HCT116 (cell line): Measurements from ENCODE around the gene NBPF12. TPM values are rescaled to one million over a fixed set of nuclear protein-coding genes. Genes with fewer than 3 reads are reported as not detected.
"Not testable (repeated sequence)": the region's sequence is repeated elsewhere in the genome, so short reads cannot be mapped to it uniquely, and the experiment has no call there.

ENCODE experiments used
- ATAC-seq: fragments of 200-7000 bp; cut with Tn5 transposase; 2 replicates; pipeline ENCODE4 v1.9.1; 2020; ENCODE audit warnings: mild to moderate bottlenecking, moderate library complexity
- BruUV-seq: library from RNA; stranded (reverse); fragments of 400-500 nt; replicated peaks from 2 replicates; lab custom pipeline; 2021; lab: Mats Ljungman, UMichigan
- CTCF ChIA-PET: fragments of 300-600 bp; sonication (Branson Sonifier 250); formaldehyde crosslinking; loops from one replicate; lab custom pipeline; 2021; ENCODE audit warnings: antibody characterized with exemption; lab: Charles Lee
- POLR2A ChIA-PET: fragments of 300-600, 350-600 bp; sonication (Branson Sonifier 250); formaldehyde crosslinking; loops from one replicate; lab custom pipeline; 2021; ENCODE audit warnings: antibody characterized with exemption; lab: Charles Lee
- RAD21 ChIA-PET, 2 experiments: fragments of 300-600 bp; sonication (Branson Sonifier 250); formaldehyde crosslinking; loops; one replicate each; lab custom pipeline; 2023; ENCODE audit warnings: low total read pairs in 2 of 2; ENCODE audit not compliant: uncharacterized antibody in 2 of 2, unreplicated experiment in 2 of 2, low non-redundant PET in 1 of 2; lab: Charles Lee
- DNase-seq: peaks from one replicate; pipeline ENCODE4 v3.0.0-alpha.2; 2010; ENCODE audit warnings: low read depth, low spot score
- H2AFZ ChIP-seq: fragments of 200-600 bp; shearing (Covaris generic), sonication (generic); 2 replicates; pipeline ENCODE4 v1.6.1; 2017; ENCODE audit warnings: low read depth, mixed run types, mixed read lengths, antibody characterized with exemption, low read length; ENCODE audit not compliant: poor library complexity, severe bottlenecking
- H3K27ac ChIP-seq: 2 replicates; pipeline ENCODE4 v1.5.1; 2012; ENCODE audit warnings: low read depth, low read length
- H3K27me3 ChIP-seq: fragments of 200-600 bp; sonication (generic); 2 replicates; pipeline ENCODE4 v1.6.1; 2016; ENCODE audit warnings: mixed run types, low read length, mixed read lengths; ENCODE audit not compliant: insufficient read depth
- H3K36me3 ChIP-seq, 2 experiments: fragments of 200-500 bp in 1 of 2; fragments of 200-600 bp in 1 of 2; sonication (Bioruptor generic) in 1 of 2; sonication (generic) in 1 of 2; 2 replicates each; pipeline versions ENCODE4 v1.5.1 to v1.6.1; 2014 to 2016; ENCODE audit warnings: low read length in 2 of 2, inconsistent platforms in 1 of 2, mixed read lengths in 1 of 2, mixed run types in 1 of 2; ENCODE audit not compliant: insufficient read depth in 2 of 2, control insufficient read depth in 1 of 2
- H3K4me1 ChIP-seq, 2 experiments: fragments of 200-600 bp in 1 of 2; sonication (generic) in 1 of 2; 2 replicates each; pipeline versions ENCODE4 v1.5.1 to v1.6.1; 2012 to 2017; ENCODE audit warnings: low read length in 2 of 2, inconsistent platforms in 1 of 2, mild to moderate bottlenecking in 1 of 2, mixed read lengths in 1 of 2, mixed run types in 1 of 2, moderate library complexity in 1 of 2; ENCODE audit not compliant: insufficient read depth in 2 of 2, control insufficient read depth in 1 of 2
- H3K4me2 ChIP-seq: fragments of 200-600 bp; sonication (generic); 2 replicates; pipeline ENCODE4 v1.6.1; 2017; ENCODE audit warnings: mixed run types, low read length, mixed read lengths
- H3K4me3 ChIP-seq, 2 experiments: fragments of 200-600 bp in 1 of 2; sonication (generic) in 1 of 2; replicated peaks in 1 of 2; 2 replicates each; pipeline ENCODE4 v1.5.1; 2011 to 2016; ENCODE audit warnings: low read length in 2 of 2, control low read depth in 1 of 2, low read depth in 1 of 2, mild to moderate bottlenecking in 1 of 2, mixed read lengths in 1 of 2, mixed run types in 1 of 2
- H3K79me2 ChIP-seq: fragments of 200-600 bp; sonication (generic); 2 replicates; pipeline ENCODE4 v1.6.1; 2017; ENCODE audit warnings: mild to moderate bottlenecking, mixed run types, low read length, moderate library complexity, mixed read lengths; ENCODE audit not compliant: insufficient read depth
- H3K9ac ChIP-seq: fragments of 200-600 bp; sonication (generic); 2 replicates; pipeline ENCODE4 v1.6.1; 2016; ENCODE audit warnings: low read length, mixed read lengths
- H3K9me2 ChIP-seq: fragments of 200-600 bp; sonication (generic), shearing (Covaris generic); 2 replicates; pipeline ENCODE4 v1.6.1; 2017; ENCODE audit warnings: mixed run types, mild to moderate bottlenecking, moderate library complexity; ENCODE audit not compliant: insufficient read depth
- H3K9me3 ChIP-seq, 2 experiments: fragments of 200-500 bp in 1 of 2; fragments of 200-600 bp in 1 of 2; sonication (Bioruptor generic) in 1 of 2; sonication (generic) in 1 of 2; 2 replicates each; pipeline ENCODE4 v1.6.1; 2014 to 2017; ENCODE audit warnings: low read length in 2 of 2, mixed read lengths in 2 of 2, inconsistent platforms in 1 of 2, low read depth in 1 of 2, mild to moderate bottlenecking in 1 of 2, mixed run types in 1 of 2, moderate library complexity in 1 of 2; ENCODE audit not compliant: control insufficient read depth in 1 of 2, insufficient read depth in 1 of 2
- H4K20me1 ChIP-seq: fragments of 200-600 bp; sonication (generic), shearing (Covaris generic); 2 replicates; pipeline ENCODE4 v1.6.1; 2017; ENCODE audit warnings: mixed run types, mild to moderate bottlenecking, moderate library complexity; ENCODE audit not compliant: insufficient read depth
- CBX3 ChIP-seq: IDR thresholded peaks from 2 replicates; pipeline ENCODE4 v1.6.1; 2012; ENCODE audit warnings: low read depth
- EZH2 ChIP-seq: fragments of 200-600 bp; sonication (generic); IDR thresholded peaks from 2 replicates; pipeline ENCODE4 v1.6.1; 2017; ENCODE audit warnings: antibody characterized with exemption, mixed run types
- FOSL1 ChIP-seq: IDR thresholded peaks from 2 replicates; pipeline ENCODE4 v1.6.1; 2012; ENCODE audit warnings: low read depth
- JUND ChIP-seq: IDR thresholded peaks from 2 replicates; pipeline ENCODE4 v1.6.1; 2012
- POLR2A ChIP-seq: IDR thresholded peaks from 2 replicates; pipeline ENCODE4 v1.7.0; 2011; ENCODE audit warnings: borderline replicate concordance; ENCODE audit not compliant: insufficient read depth, insufficient read length; ENCODE audit errors: extremely low read depth
- RAD21 ChIP-seq: IDR thresholded peaks from 2 replicates; pipeline ENCODE4 v1.6.1; 2012; ENCODE audit warnings: low read depth, mild to moderate bottlenecking
- SIN3A ChIP-seq: IDR thresholded peaks from 2 replicates; pipeline ENCODE4 v1.6.1; 2012; ENCODE audit warnings: low read depth
- SP1 ChIP-seq: IDR thresholded peaks from 2 replicates; pipeline ENCODE4 v1.6.1; 2012; ENCODE audit warnings: low read depth
- TCF7L2 ChIP-seq: IDR thresholded peaks from 2 replicates; pipeline ENCODE4 v1.7.0; 2011; ENCODE audit warnings: borderline replicate concordance, inconsistent platforms; ENCODE audit not compliant: insufficient read depth, insufficient read length; ENCODE audit errors: extremely low read depth
- ZFX ChIP-seq: fragments of 450-650 bp; IDR thresholded peaks from 2 replicates; pipeline ENCODE4 v1.6.1; 2017
- intact Hi-C: fragments of 100-400 bp; cut with micrococcal nuclease; formaldehyde crosslinking; loops from 2 replicates; pipeline ENCODE4 v1.10.0; 2022
- total RNA-seq: library from RNA; stranded (reverse); gene quantifications from one replicate; pipeline ENCODE4 v1.2.1, GENCODE V29; 2021; ENCODE audit not compliant: unreplicated experiment

The NBPF12 gene
- total RNA-seq, 1 experiment from 2014 or later: 12.1 TPM

DNA sequence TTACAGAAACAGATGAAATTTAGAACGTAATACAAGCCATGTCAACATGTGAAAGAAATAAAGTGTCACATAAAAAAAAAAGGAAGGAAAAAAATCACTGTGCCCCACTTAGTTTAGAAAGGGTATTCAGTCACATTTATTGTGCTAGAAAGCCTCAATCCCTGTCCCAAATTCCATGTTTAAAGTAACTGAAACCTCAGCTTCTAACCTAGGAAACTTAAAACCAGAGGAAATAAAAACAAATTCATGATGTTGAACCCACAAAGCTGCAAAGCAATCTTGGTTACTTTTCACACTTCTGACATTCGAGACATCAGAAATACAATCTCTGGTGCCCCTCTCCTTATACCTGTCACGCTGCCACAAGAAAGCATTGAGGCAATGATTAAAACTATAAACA is 101.8 kb downstream of the NBPF12 start:
- Histone ChIP-seq H3K27ac (no peak overlapping the region), H2AFZ (no peak overlapping the region), H3K4me2 (no peak overlapping the region), H3K9me3 (no peaks in the 10 kb centered on the region), H4K20me1 (no peaks in the 10 kb centered on the region), H3K4me1 (no peaks in the 10 kb centered on the region), H3K36me3 (no peaks in the 10 kb centered on the region), H3K27me3 (peaks cover 56% of the 10 kb centered on the region), H3K79me2 (no peaks in the 10 kb centered on the region), H3K9me2 (no peaks in the 10 kb centered on the region), H3K4me3 (no peak overlapping the region), H3K9ac (no peak overlapping the region)
- no peak for TF ChIP-seq FOSL1
- no peak for TF ChIP-seq CBX3
- TF ChIP-seq ZFX: no peak
- TF ChIP-seq RAD21: no peak
- no peak for TF ChIP-seq JUND
- no peak for TF ChIP-seq EZH2
- no peak for TF ChIP-seq TCF7L2
- TF ChIP-seq POLR2A: no peak
- TF ChIP-seq SIN3A: no peak
- no peak for TF ChIP-seq SP1
- intact Hi-C loops: loop anchor here (10.0 kb wide), 1 partner anchor 1945 kb away; no protein-coding TSS in a partner anchor
- DNase-seq (no peak), ATAC-seq (no peak)
- CTCF ChIA-PET: no interaction called here
- POLR2A ChIA-PET: no interaction called here
- RAD21 ChIA-PET: no interaction called here
- BruUV-seq: no TSS peak

DNA sequence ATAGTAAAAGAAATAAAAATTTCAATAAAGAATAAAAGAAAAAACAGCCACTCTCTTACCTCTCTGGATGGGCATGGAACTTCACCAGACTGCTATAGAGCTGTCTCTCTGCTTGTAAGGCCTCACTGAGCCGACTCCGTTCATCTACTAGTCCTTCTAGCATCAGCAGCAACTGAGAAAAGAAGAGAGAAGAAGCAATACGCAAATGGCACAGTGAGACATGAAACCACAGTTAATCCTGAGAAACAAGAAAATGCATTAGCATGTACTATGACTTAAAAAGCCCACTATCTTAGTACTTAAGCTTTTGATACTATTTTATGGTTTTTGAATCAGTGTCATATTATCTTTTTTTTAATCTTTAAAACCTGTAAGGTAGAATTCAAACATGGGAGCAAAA is 104.8 kb downstream of the NBPF12 start:
- H3K9me3 ChIP-seq, BruUV-seq, H2AFZ ChIP-seq, RAD21 ChIA-PET, H3K79me2 ChIP-seq, H3K4me2 ChIP-seq, ATAC-seq, POLR2A ChIA-PET, H3K27ac ChIP-seq, H3K4me3 ChIP-seq, DNase-seq, H3K4me1 ChIP-seq, H3K9ac ChIP-seq, H3K36me3 ChIP-seq, H3K9me2 ChIP-seq, H4K20me1 ChIP-seq, CTCF ChIA-PET: not testable (repeated sequence)
- intact Hi-C loops: loop anchor here (10.0 kb wide), 1 partner anchor 1942 kb away; no protein-coding TSS in a partner anchor
- H3K27me3 ChIP-seq: peaks cover 44% of the 10 kb centered on the region

DNA sequence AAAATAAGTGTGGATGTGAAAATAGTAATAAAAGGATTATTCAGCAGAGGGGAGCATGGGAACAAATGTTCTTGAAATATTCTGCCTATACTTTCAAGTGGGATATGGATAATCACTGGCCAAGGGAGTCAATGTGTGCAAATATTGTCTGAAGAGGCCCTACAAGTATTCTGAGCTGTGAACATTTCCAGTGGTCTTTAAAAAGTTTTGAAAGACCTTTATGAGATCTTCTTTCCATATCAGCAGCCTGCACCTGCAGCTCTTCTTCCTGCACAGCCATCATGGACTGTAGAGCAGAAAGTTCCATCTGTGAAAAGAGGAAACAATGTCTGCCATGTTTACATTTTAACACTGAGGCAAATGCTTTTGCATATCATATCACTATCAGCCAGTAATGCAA is 106.4 kb downstream of the NBPF12 start:
- H3K9ac ChIP-seq, ATAC-seq, H3K4me3 ChIP-seq, CTCF ChIA-PET, H3K9me2 ChIP-seq, POLR2A ChIA-PET, H3K27ac ChIP-seq, H4K20me1 ChIP-seq, H2AFZ ChIP-seq, DNase-seq, H3K4me1 ChIP-seq, H3K79me2 ChIP-seq, BruUV-seq, RAD21 ChIA-PET, H3K36me3 ChIP-seq, H3K4me2 ChIP-seq, H3K9me3 ChIP-seq: not testable (repeated sequence)
- intact Hi-C loops: loop anchor here (10.0 kb wide), 1 partner anchor 1940 kb away; no protein-coding TSS in a partner anchor
- H3K27me3 ChIP-seq: peaks cover 35% of the 10 kb centered on the region
